HepG2 (cell line): Measurements from ENCODE around the gene NAPSA. TPM values are rescaled to one million over a fixed set of nuclear protein-coding genes. Genes with fewer than 3 reads are reported as not detected.

Experiments
- HOXD1 ChIP-seq: sonication (generic); formaldehyde crosslinking; IDR thresholded peaks from 2 replicates; pipeline ENCODE4 v1.5.0; 2020; ENCODE audit warnings: missing genetic modification reagents
- KLF11 ChIP-seq: IDR thresholded peaks from 2 replicates; pipeline ENCODE4 v1.6.1; 2016; ENCODE audit warnings: missing compliant biosample characterization
- MAF1 ChIP-seq: sonication (generic); formaldehyde crosslinking; IDR thresholded peaks from 2 replicates; pipeline ENCODE4 v1.5.0; 2020; ENCODE audit warnings: missing genetic modification reagents, borderline replicate concordance
- NFATC3 ChIP-seq: sonication (generic); formaldehyde crosslinking; IDR thresholded peaks from 2 replicates; pipeline ENCODE4 v1.5.1; 2020; ENCODE audit warnings: mild to moderate bottlenecking, missing genetic modification reagents
- RXRB ChIP-seq: IDR thresholded peaks from 2 replicates; pipeline ENCODE4 v1.6.1; 2016; ENCODE audit warnings: borderline replicate concordance, missing genetic modification reagents, missing compliant biosample characterization
- SIN3B ChIP-seq: fragments of 150-350 bp; IDR thresholded peaks from 2 replicates; pipeline ENCODE4 v1.6.1; 2014; ENCODE audit warnings: low read length
- ZBTB21 ChIP-seq: sonication (generic); formaldehyde crosslinking; IDR thresholded peaks from 2 replicates; pipeline ENCODE4 v1.4.0; 2020; ENCODE audit warnings: missing genetic modification reagents
- ZNF253 ChIP-seq: sonication (generic); formaldehyde crosslinking; IDR thresholded peaks from 2 replicates; pipeline ENCODE4 v1.8.0; 2022; ENCODE audit warnings: mild to moderate bottlenecking, missing genetic modification reagents, borderline replicate concordance
- ZNF33B ChIP-seq: sonication (generic); formaldehyde crosslinking; IDR thresholded peaks from 2 replicates; pipeline ENCODE4 v1.5.1; 2020; ENCODE audit warnings: mild to moderate bottlenecking, missing genetic modification reagents
- ZNF451 ChIP-seq: sonication (generic); formaldehyde crosslinking; IDR thresholded peaks from 2 replicates; pipeline ENCODE4 v1.5.0; 2020; ENCODE audit warnings: mild to moderate bottlenecking, missing genetic modification reagents
- ZNF546 ChIP-seq: sonication (generic); formaldehyde crosslinking; conservative IDR thresholded peaks from 2 replicates; pipeline ENCODE4 v1.8.1; 2023; ENCODE audit warnings: mild to moderate bottlenecking, missing genetic modification reagents
- ZNF550 ChIP-seq: sonication (generic); formaldehyde crosslinking; IDR thresholded peaks from 2 replicates; pipeline ENCODE4 v1.4.0; 2020; ENCODE audit warnings: mild to moderate bottlenecking, missing genetic modification reagents, borderline replicate concordance
- ZNF558 ChIP-seq: sonication (generic); formaldehyde crosslinking; IDR thresholded peaks from 2 replicates; pipeline ENCODE4 v1.9.0; 2022; ENCODE audit warnings: mild to moderate bottlenecking, missing genetic modification reagents, borderline replicate concordance
- ZNF605 ChIP-seq: sonication (generic); formaldehyde crosslinking; IDR thresholded peaks from 2 replicates; pipeline ENCODE4 v1.8.0; 2022; ENCODE audit warnings: mild to moderate bottlenecking, missing genetic modification reagents
- polyA plus RNA-seq, 8 experiments: library from polyadenylated mRNA; depleted of rRNA in 3 of 8; stranded (reverse) in 7 of 8; unstranded in 1 of 8; fragments of >200 nt; fragmentation: Illumina TruSeq in 4 of 8; extraction: Trizol in 4 of 8; gene quantifications; 2 replicates each; pipeline versions ENCODE4 v1.2.1 to v1.2.3, GENCODE V29; 2011 to 2016; ENCODE audit warnings: low read depth in 4 of 8, missing spikeins in 1 of 8, mixed read lengths in 1 of 8; ENCODE audit not compliant: insufficient read depth in 1 of 8
- total RNA-seq, 5 experiments: library from RNA; depleted of rRNA; stranded (reverse); fragments of >200 nt; fragmentation: Illumina TruSeq; extraction: Trizol; gene quantifications; 2 replicates each; pipeline ENCODE4 v1.2.3, GENCODE V29; 2016; ENCODE audit warnings: low read depth in 1 of 5
- TF ChIP-seq, protein P1 (sequence below): sonication (generic); formaldehyde crosslinking; IDR thresholded peaks from 2 replicates; pipeline ENCODE4 v1.4.0; 2020; ENCODE audit warnings: missing genetic modification reagents
- TF ChIP-seq, protein P2 (sequence below): sonication (generic); formaldehyde crosslinking; IDR thresholded peaks from 2 replicates; pipeline ENCODE4 v1.5.1; 2020; ENCODE audit warnings: mild to moderate bottlenecking, missing genetic modification reagents, borderline replicate concordance
- TF ChIP-seq, protein P3 (sequence below): sonication (generic); formaldehyde crosslinking; IDR thresholded peaks from 2 replicates; pipeline ENCODE4 v1.4.0; 2020; ENCODE audit warnings: missing genetic modification reagents
- TF ChIP-seq, protein P4 (sequence below): sonication (generic); formaldehyde crosslinking; IDR thresholded peaks from 2 replicates; pipeline ENCODE4 v1.4.0; 2020; ENCODE audit warnings: missing genetic modification reagents
- TF ChIP-seq, protein P5 (sequence below): sonication (generic); formaldehyde crosslinking; IDR thresholded peaks from 2 replicates; pipeline ENCODE4 v1.8.0; 2022; ENCODE audit warnings: mild to moderate bottlenecking, missing genetic modification reagents; ENCODE audit not compliant: insufficient replicate concordance

Gene NAPSA
- total and polyA plus RNA-seq, 2 of the 13 experiments (the other 11 are each of a cell fraction or from before 2014, with no cell fraction given): not detected

DNA sequence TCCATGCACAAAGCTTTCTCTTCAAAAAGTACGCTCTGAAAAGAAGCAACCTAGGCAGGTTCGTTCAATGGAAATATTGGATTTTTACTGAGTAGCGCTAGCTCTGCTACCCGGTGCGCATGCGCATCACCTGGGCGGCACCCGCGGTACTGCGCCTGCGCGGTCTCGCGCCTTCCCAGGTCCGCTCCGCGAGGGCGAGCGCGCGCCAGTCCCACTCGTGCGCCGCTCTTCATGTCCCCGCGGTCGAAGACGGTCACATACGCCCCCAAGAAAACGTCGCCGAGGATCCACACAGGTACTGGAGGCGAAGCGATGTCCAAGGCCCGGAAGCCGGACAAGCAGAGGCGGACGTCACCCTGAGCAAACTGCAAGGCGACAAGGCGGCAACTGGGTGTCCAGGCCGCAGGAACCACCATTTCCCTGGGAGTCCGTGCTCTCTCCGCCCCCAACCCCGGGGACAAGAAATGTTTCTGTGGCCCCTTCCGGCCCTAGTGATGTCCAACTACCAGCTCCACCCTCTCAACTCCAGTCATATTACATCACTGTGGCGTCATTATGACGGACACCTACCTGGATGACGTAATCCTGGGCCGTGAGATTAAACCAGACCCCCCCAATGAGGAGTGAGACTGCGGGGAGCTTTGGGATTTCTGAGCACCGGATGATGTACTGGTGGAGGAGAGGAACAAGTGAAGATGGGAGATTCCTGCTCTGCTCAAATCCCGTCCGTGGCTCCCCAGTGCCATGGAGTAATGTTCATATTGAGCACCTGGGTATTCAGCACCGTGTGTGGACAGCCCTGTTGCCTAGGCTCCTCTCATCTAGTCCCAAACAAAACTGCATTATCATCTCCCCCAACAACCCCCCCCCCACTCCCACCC is 31.5 kb downstream of the NAPSA start (continued):
- TF ChIP-seq, protein P1, sequence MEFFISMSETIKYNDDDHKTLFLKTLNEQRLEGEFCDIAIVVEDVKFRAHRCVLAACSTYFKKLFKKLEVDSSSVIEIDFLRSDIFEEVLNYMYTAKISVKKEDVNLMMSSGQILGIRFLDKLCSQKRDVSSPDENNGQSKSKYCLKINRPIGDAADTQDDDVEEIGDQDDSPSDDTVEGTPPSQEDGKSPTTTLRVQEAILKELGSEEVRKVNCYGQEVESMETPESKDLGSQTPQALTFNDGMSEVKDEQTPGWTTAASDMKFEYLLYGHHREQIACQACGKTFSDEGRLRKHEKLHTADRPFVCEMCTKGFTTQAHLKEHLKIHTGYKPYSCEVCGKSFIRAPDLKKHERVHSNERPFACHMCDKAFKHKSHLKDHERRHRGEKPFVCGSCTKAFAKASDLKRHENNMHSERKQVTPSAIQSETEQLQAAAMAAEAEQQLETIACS (CRISPR knock-in tag): peak; percentile 81
- TF ChIP-seq ZNF253 (CRISPR knock-in tag): peak; percentile 68; the same call in 1 of the 2 replicates
- TF ChIP-seq ZNF451: peak; percentile 63; the same call in 1 of the 2 replicates
- peak; percentile 48; the same call in 1 of the 2 replicates for TF ChIP-seq ZNF33B (CRISPR knock-in tag)
- TF ChIP-seq, protein P2, sequence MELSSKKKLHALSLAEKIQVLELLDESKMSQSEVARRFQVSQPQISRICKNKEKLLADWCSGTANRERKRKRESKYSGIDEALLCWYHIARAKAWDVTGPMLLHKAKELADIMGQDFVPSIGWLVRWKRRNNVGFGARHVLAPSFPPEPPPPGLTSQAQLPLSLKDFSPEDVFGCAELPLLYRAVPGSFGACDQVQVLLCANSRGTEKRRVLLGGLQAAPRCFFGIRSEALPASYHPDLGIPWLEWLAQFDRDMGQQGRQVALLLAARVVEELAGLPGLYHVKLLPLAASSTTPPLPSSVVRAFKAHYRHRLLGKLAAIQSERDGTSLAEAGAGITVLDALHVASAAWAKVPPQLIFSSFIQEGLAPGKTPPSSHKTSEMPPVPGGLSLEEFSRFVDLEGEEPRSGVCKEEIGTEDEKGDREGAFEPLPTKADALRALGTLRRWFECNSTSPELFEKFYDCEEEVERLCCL: 0 out of 2 replicates have a peak, but pooled peaks have one; percentile 49
- TF ChIP-seq, protein P3, sequence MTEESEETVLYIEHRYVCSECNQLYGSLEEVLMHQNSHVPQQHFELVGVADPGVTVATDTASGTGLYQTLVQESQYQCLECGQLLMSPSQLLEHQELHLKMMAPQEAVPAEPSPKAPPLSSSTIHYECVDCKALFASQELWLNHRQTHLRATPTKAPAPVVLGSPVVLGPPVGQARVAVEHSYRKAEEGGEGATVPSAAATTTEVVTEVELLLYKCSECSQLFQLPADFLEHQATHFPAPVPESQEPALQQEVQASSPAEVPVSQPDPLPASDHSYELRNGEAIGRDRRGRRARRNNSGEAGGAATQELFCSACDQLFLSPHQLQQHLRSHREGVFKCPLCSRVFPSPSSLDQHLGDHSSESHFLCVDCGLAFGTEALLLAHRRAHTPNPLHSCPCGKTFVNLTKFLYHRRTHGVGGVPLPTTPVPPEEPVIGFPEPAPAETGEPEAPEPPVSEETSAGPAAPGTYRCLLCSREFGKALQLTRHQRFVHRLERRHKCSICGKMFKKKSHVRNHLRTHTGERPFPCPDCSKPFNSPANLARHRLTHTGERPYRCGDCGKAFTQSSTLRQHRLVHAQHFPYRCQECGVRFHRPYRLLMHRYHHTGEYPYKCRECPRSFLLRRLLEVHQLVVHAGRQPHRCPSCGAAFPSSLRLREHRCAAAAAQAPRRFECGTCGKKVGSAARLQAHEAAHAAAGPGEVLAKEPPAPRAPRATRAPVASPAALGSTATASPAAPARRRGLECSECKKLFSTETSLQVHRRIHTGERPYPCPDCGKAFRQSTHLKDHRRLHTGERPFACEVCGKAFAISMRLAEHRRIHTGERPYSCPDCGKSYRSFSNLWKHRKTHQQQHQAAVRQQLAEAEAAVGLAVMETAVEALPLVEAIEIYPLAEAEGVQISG (CRISPR knock-in tag): peak; percentile 70
- TF ChIP-seq, protein P4, sequence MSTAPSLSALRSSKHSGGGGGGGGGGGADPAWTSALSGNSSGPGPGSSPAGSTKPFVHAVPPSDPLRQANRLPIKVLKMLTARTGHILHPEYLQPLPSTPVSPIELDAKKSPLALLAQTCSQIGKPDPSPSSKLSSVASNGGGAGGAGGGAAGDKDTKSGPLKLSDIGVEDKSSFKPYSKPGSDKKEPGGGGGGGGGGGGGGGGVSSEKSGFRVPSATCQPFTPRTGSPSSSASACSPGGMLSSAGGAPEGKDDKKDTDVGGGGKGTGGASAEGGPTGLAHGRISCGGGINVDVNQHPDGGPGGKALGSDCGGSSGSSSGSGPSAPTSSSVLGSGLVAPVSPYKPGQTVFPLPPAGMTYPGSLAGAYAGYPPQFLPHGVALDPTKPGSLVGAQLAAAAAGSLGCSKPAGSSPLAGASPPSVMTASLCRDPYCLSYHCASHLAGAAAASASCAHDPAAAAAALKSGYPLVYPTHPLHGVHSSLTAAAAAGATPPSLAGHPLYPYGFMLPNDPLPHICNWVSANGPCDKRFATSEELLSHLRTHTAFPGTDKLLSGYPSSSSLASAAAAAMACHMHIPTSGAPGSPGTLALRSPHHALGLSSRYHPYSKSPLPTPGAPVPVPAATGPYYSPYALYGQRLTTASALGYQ (CRISPR knock-in tag): 0 out of 2 replicates have a peak, but pooled peaks have one; percentile 35
- TF ChIP-seq ZNF550: no peak
- TF ChIP-seq ZNF546 (CRISPR knock-in tag): peak; percentile 90; the same call in 1 of the 2 replicates
- peak; percentile 62; the same call in 1 of the 2 replicates for TF ChIP-seq KLF11 (CRISPR knock-in tag)
- no peak for TF ChIP-seq SIN3B
- peak; percentile 91 for TF ChIP-seq ZBTB21 (CRISPR knock-in tag)
- TF ChIP-seq ZNF558 (CRISPR knock-in tag): peak; percentile 70; the same call in 1 of the 2 replicates
- peak; percentile 78 for TF ChIP-seq ZNF605 (CRISPR knock-in tag)
- peak; percentile 80; the same call in 1 of the 2 replicates for TF ChIP-seq HOXD1 (CRISPR knock-in tag)
- TF ChIP-seq RXRB (CRISPR knock-in tag): peak; percentile 28; the same call in 1 of the 2 replicates
- no peak; the same call in 1 of the 2 replicates for TF ChIP-seq NFATC3 (CRISPR knock-in tag)
- peak; percentile 70; the same call in 1 of the 2 replicates for TF ChIP-seq MAF1 (CRISPR knock-in tag)
- TF ChIP-seq, protein P5, sequence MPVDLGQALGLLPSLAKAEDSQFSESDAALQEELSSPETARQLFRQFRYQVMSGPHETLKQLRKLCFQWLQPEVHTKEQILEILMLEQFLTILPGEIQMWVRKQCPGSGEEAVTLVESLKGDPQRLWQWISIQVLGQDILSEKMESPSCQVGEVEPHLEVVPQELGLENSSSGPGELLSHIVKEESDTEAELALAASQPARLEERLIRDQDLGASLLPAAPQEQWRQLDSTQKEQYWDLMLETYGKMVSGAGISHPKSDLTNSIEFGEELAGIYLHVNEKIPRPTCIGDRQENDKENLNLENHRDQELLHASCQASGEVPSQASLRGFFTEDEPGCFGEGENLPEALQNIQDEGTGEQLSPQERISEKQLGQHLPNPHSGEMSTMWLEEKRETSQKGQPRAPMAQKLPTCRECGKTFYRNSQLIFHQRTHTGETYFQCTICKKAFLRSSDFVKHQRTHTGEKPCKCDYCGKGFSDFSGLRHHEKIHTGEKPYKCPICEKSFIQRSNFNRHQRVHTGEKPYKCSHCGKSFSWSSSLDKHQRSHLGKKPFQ (CRISPR knock-in tag): peak; percentile 50
